Measurements from ENCODE around the gene LEMD2.

Gene LEMD2

DNA sequence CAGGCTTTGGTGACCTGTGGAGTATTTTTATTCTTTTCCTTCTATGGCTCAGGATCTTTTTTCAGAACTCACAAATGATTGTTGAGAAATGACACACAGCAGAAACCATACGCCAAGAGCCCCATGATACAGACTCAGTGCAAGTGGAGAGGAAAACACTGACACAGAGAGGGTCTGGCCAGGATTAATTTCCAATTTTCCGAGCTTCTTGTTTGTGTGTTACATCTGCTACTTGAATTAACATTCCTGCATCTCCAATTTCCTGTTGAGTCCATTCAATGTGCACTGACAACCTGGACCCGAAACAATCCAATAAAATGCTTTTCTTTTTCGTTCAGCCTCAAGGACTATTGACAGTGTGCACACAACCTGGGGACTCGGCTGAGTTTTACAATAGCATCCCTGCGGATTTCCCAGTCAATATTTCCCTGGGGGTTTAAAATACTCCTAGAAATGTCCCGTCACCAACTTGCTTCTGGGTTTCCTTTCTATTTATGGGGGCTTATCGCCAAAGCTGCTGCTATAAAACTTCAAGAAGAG, 19.8 kb upstream of the LEMD2 start:
- H3K36me3 ChIP-seq: no peaks in the 10 kb centered on the region
- no peak overlapping the region for H3K27ac ChIP-seq
- H3K4me1 ChIP-seq: peaks cover 23% of the 10 kb centered on the region
- no peak overlapping the region for H3K4me3 ChIP-seq
- H3K4me2 ChIP-seq: 0 out of 2 replicates have a peak overlapping the region, but pooled peaks have one; percentile 39
- no peak overlapping the region for H3K9ac ChIP-seq
- H3K27me3 ChIP-seq: peaks cover 22% of the 10 kb centered on the region
- H3K9me3 ChIP-seq: no peaks in the 10 kb centered on the region
- no peaks in the 10 kb centered on the region for H4K20me1 ChIP-seq
- TF ChIP-seq Cebpa-rat (IDR thresholded peaks at IDR 0.05): no peak

DNA sequence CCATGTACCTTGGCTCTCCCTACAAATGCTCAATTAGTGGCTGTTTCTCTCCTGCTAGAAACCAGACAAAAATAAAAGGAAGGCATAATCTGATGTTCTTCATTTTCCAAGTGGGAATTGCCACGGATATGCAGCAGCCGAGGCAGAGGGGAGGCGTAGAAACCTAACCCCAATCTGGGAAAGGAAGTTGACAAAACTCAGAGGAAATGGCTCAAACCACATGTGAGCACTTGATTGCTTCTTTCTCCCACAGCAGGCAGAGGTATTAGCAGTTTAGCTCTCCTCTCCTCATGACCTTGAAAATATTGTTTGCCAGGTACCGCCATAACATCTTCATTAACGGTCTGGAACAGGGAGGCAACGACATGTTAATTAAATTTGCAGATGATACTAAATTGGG, 18.7 kb upstream of the LEMD2 start:
- TF ChIP-seq Cebpa-rat (IDR thresholded peaks at IDR 0.05): no peak
- no peaks in the 10 kb centered on the region for H4K20me1 ChIP-seq
- no peaks in the 10 kb centered on the region for H3K36me3 ChIP-seq
- H3K9ac ChIP-seq: no peak overlapping the region
- H3K27ac ChIP-seq: no peak overlapping the region
- peaks cover 23% of the 10 kb centered on the region for H3K4me1 ChIP-seq
- H3K4me3 ChIP-seq: no peak overlapping the region
- no peaks in the 10 kb centered on the region for H3K9me3 ChIP-seq
- H3K27me3 ChIP-seq: peaks cover 22% of the 10 kb centered on the region
- peak overlapping the region; percentile 54 for H3K4me2 ChIP-seq

DNA sequence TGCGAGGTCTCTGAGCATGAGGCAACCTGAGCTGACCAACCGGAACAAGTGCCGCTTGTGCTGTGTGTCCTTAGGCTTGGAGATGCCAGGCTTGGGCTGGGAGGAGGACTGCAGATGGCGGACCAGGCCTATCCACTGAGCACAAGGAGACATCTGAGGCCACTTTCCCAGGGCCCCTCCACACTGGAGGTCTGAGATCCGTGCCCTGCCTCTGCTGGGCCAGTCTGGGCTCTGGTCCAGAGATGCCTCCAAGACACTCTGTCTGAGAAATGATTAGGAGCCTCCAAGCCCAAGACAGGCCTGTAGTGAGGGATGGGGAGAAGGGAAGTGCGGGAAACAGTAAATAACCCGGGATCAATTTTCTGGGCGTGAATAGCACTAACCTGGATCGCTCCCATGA, 17.9 kb upstream of the LEMD2 start:
- peaks cover 18% of the 10 kb centered on the region for H3K27me3 ChIP-seq

DNA sequence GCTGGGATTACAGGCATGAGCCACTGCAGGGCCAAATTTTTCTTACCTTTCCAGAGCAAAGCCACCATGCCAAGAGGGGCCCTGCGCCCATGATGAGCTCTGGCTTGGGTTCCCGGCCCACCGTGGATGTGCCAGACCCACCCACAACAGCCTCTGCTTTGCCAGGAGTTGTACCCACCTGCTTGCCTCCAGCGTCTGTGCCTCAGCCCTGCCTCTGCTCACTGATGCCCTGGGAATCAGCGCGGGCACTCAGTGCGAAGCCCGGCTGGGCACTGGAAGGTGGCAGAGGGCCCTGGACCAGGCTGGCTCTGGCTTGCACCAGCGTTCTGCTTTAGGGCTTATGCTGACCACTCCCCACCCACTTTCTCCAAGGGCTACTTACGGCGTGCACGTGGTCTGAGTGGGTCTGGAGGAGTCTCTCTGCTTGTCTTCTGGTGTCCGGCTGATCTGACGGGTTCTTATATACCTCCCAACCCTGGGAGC, 14.7 kb upstream of the LEMD2 start, which contains the start of gene MLN:
TSS of gene MLN (minus strand) at position 433 of the 483 bp plus-strand sequence. CDS start 2,840 bp downstream, outside the sequence.
- no peaks in the 10 kb centered on the region for H3K36me3 ChIP-seq
- H3K9me3 ChIP-seq: no peaks in the 10 kb centered on the region
- no peaks in the 10 kb centered on the region for H3K27me3 ChIP-seq
- H3K4me1 ChIP-seq: peaks cover 14% of the 10 kb centered on the region
- TF ChIP-seq Cebpa-rat (IDR thresholded peaks at IDR 0.05): no peak
- H3K4me2 ChIP-seq: no peak within 1 kb of the TSS
- no peaks in the 10 kb centered on the region; the same call in 1 of the 2 replicates for H4K20me1 ChIP-seq
- H3K27ac ChIP-seq: no peak within 1 kb of the TSS
- H3K9ac ChIP-seq: no peak within 1 kb of the TSS
- H3K4me3 ChIP-seq: no peak within 1 kb of the TSS

More for the DNA sequence above, 17.9 kb upstream of the LEMD2 start:
- Histone ChIP-seq H3K36me3 (no peaks in the 10 kb centered on the region), H4K20me1 (no peaks in the 10 kb centered on the region), H3K9me3 (no peaks in the 10 kb centered on the region), H3K4me1 (peaks cover 23% of the 10 kb centered on the region), H3K27ac (no peak overlapping the region), H3K9ac (no peak overlapping the region), H3K4me2 (no peak overlapping the region), H3K4me3 (no peak overlapping the region)
- TF ChIP-seq Cebpa-rat (IDR thresholded peaks at IDR 0.05): no peak

DNA sequence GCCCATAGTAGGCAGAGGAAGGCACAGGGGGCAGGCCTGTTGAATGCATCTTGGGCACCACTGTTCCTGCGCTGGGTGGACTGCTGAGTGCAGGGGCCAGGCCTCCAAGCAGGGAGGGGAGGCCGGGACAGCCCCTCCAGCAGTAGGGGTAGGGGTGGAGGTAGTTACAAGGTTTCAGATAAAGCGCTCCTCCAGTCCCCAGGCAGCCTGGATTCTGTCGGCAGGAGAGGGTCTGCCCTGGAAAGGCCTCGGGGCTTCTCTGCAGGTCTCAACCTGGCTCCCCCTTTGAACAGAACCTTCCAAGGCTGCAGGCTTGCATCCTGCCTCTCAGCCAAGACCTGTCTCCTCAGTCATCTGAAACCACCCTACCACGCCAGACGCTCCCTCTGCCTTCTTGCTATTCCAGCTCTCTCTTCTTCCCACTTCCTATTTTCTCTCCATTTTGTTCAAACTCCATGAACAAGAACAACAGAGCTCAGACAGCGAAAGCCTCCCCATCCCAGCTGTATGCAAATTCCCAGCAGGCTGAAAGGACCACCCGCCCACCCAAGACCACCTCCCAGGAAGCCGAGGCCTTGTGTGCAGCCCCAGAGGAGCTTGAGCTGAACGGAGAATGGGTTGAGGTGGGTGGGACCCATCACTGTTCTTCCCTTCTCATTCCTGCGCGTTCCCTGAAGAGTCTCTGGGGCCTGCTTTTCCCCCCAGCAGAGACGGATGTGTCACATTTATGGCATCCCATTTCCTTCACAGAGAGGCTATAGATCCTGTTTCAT, 13.4 kb upstream of the LEMD2 start:
- Histone ChIP-seq H3K27ac (no peak overlapping the region), H3K4me3 (no peak overlapping the region), H3K9me3 (no peaks in the 10 kb centered on the region), H3K36me3 (no peaks in the 10 kb centered on the region), H4K20me1 (no peaks in the 10 kb centered on the region; the same call in 1 of the 2 replicates), H3K9ac (no peak overlapping the region), H3K4me2 (no peak overlapping the region), H3K27me3 (no peaks in the 10 kb centered on the region), H3K4me1 (peaks cover 13% of the 10 kb centered on the region)
- no peak for TF ChIP-seq Cebpa-rat (IDR thresholded peaks at IDR 0.05)

DNA sequence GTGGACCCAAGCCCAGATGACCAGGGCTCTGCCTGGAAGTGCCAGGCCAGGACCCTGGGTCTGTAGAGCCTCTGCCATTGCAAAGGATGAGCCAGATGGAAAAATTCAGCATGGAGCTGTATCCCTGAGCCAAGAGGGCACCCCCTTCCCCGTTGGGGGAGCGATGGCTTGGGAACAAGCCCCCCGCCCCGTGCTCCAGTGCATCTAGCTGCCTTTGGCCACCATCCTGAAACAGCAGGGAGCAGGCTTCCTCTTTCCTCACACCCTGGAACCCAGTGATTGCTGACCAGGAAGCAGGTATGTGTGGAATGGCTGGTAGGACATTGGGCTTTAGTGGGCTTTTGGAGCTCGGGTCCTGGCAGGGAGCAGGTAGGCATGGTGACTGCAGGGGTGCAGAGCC, 12.7 kb upstream of the LEMD2 start:
- Histone ChIP-seq H3K27me3 (no peaks in the 10 kb centered on the region), H3K9ac (no peak overlapping the region), H3K36me3 (no peaks in the 10 kb centered on the region), H3K4me1 (peaks cover 9% of the 10 kb centered on the region), H3K27ac (no peak overlapping the region), H4K20me1 (no peaks in the 10 kb centered on the region; the same call in 1 of the 2 replicates), H3K9me3 (no peaks in the 10 kb centered on the region), H3K4me3 (no peak overlapping the region), H3K4me2 (no peak overlapping the region)
- no peak for TF ChIP-seq Cebpa-rat (IDR thresholded peaks at IDR 0.05)

DNA sequence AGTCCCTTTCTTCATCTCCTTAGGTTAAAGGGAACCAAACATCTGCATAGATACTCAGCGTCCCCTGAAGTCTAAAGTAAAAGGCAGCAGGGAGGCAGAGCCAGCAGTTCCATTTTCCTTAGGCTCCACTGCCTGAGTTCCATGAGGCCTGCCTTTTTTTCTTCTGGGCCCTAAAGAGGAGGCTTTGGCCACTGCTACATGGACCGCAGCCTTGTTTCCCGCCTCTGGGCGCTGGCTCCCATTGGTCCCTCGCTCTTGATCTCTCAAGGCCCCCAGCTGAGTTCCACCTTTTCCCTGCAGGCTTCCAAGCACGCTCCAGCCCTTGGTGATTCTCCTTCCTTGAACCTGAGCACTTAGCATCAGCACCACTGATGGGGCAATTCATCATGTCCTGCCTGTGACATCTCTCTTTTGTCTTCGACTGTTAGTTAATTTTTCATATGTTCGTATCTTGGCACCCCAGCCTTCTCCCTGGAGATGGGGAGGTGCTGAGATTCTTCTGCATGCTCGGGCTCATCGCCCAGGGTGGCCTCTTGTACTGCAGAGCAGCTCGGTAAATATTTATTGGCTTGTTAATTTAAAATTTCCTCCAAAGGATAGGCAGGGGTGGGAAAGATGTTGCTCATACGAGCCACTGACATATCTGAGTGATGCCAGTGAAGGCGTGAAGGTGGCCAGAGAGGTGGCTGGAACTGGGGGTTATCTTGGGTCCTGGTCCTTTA, 11.5 kb upstream of the LEMD2 start:
- no peaks in the 10 kb centered on the region for H3K36me3 ChIP-seq
- no peaks in the 10 kb centered on the region; the same call in 1 of the 2 replicates for H4K20me1 ChIP-seq
- peaks cover 9% of the 10 kb centered on the region for H3K4me1 ChIP-seq
- no peaks in the 10 kb centered on the region for H3K27me3 ChIP-seq
- no peak overlapping the region for H3K27ac ChIP-seq
- TF ChIP-seq Cebpa-rat (IDR thresholded peaks at IDR 0.05): no peak
- H3K4me2 ChIP-seq: no peak overlapping the region
- H3K9me3 ChIP-seq: no peaks in the 10 kb centered on the region
- H3K9ac ChIP-seq: no peak overlapping the region
- H3K4me3 ChIP-seq: no peak overlapping the region

DNA sequence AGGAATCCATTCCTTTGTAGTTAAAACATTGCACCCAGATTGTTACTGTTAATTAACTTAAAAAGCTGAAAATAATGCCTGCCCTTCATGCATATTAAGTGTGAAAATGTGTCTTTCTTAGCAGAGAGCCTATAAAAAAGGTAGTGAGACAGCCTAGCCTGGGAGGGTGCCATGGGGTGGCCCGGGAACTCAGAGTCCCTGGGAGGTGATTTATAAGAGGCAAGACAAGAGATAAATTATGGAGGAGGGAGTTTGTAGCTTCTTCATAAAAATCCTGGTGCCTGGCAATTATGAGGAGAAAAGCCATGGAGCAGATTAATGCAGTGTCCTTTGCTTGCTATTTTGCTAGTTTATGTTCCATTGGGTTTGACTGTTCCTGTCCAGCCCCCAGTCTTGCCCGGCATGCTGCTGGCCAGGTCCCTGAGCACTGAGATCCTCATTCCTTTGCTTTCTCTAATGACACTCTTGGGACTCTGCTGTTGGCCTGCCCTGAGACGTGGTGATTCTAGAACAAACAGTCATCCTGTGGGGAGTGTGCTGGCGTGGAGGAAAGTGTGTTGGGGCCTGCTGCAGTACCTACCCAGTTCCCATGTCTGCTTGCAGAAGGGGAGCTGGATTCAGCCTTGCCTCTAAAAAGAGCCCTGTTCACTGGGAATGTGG, 10.7 kb upstream of the LEMD2 start:
- peaks cover 9% of the 10 kb centered on the region for H3K4me1 ChIP-seq
- H3K9me3 ChIP-seq: no peaks in the 10 kb centered on the region
- H3K27me3 ChIP-seq: no peaks in the 10 kb centered on the region
- no peaks in the 10 kb centered on the region; the same call in 1 of the 2 replicates for H4K20me1 ChIP-seq
- no peak overlapping the region for H3K4me3 ChIP-seq
- no peak for TF ChIP-seq Cebpa-rat (IDR thresholded peaks at IDR 0.05)
- no peak overlapping the region for H3K27ac ChIP-seq
- H3K36me3 ChIP-seq: no peaks in the 10 kb centered on the region
- no peak overlapping the region for H3K4me2 ChIP-seq
- no peak overlapping the region for H3K9ac ChIP-seq

DNA sequence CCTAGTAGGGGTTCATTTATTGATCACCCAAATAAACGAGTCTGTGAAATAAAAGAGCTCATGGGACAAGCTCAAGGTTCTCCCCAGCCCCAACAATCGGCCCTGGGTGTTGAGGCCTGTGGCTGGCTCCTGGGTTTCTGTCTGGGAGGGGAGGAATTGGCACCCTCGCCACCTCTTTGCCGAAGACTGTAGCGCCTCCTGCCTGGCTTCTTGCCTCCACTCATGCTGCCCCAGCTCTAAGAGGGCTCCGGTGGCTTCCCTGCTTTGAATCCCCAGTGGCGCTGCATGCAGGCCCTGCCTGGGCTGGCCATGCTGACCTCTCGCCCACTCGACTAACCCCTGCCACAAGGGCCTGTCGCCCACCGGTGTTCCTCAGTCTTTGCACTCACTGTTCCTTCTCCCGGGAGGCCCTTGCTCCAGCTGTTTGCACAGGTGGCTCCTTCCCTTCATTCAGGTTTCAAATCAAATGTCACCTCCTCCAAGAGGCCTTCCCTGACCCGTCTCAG, 9.5 kb upstream of the LEMD2 start:
- Histone ChIP-seq H3K27ac (no peak overlapping the region), H3K27me3 (no peaks in the 10 kb centered on the region), H4K20me1 (no peaks in the 10 kb centered on the region; the same call in 1 of the 2 replicates), H3K36me3 (no peaks in the 10 kb centered on the region), H3K4me1 (peaks cover 9% of the 10 kb centered on the region), H3K9ac (no peak overlapping the region), H3K4me3 (no peak overlapping the region), H3K9me3 (no peaks in the 10 kb centered on the region), H3K4me2 (peak overlapping the region; percentile 33)
- TF ChIP-seq Cebpa-rat (IDR thresholded peaks at IDR 0.05): no peak

Measured in BLaER1 (cell line).